Coronary artery (tissue), 2 donors: Measurements from ENCODE around the gene CCBE1.

ENCODE experiments used
- DNase-seq: peaks from one replicate; pipeline ENCODE4 v3.0.0-alpha.2; 2017; ENCODE audit warnings: low spot score
- H3K27ac ChIP-seq, 2 donors: fragments of 200-600 bp; sonication (generic); one replicate each; pipeline ENCODE4 v1.5.1; 2016 to 2019
- H3K4me3 ChIP-seq: fragments of 200-600 bp; sonication (generic); 2 replicates; pipeline ENCODE4 v1.5.1; 2016; ENCODE audit warnings: mild to moderate bottlenecking, moderate library complexity
- TF ChIP-seq, protein P1 (sequence below): fragments of 200-600 bp; sonication (generic); IDR thresholded peaks from one replicate; pipeline ENCODE4 v1.5.1; 2019; ENCODE audit warnings: antibody characterized with exemption

Gene CCBE1

DNA sequence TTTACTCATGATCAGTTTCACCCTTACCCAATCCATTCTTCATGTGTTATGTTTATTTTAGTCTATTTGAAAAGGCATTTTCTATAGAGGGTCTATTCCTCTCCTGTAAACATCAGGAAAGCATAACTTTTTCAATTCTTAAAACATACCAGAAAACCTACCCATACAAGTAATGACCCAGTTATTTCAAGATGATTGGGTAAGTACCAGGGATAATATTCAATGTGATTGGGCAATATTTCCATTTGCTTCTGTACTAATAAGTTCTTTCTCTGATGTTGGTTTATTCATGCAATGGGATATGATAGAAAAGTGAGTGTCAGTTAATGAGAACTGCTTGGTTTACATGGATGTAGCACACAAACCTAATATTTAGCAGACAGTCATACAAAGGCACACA is 87.6 kb downstream of the CCBE1 start:
- Histone ChIP-seq H3K4me3 (no peak overlapping the region), H3K27ac (no peak overlapping the region)
- TF ChIP-seq, protein P1, sequence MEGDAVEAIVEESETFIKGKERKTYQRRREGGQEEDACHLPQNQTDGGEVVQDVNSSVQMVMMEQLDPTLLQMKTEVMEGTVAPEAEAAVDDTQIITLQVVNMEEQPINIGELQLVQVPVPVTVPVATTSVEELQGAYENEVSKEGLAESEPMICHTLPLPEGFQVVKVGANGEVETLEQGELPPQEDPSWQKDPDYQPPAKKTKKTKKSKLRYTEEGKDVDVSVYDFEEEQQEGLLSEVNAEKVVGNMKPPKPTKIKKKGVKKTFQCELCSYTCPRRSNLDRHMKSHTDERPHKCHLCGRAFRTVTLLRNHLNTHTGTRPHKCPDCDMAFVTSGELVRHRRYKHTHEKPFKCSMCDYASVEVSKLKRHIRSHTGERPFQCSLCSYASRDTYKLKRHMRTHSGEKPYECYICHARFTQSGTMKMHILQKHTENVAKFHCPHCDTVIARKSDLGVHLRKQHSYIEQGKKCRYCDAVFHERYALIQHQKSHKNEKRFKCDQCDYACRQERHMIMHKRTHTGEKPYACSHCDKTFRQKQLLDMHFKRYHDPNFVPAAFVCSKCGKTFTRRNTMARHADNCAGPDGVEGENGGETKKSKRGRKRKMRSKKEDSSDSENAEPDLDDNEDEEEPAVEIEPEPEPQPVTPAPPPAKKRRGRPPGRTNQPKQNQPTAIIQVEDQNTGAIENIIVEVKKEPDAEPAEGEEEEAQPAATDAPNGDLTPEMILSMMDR, result no peak
- DNase-seq, result no peak

DNA sequence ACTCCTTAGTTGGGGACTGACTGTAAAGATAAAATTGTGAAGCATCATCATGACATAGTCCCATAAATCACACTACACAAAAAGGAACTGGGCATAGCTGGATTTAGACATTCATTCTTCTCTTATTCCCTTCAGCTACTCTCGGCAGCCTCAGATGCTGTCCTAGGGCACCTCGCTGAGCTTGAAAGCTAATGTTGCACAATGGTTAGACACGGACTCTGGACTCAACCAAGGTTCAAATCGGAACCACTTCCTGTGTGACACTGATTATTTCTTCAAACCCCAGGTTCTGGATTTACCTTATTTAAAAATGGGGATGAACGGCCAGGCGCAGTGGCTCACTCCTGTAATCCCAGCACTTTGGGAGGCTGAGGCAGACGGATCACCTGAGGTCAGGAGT is 89.8 kb downstream of the CCBE1 start:
- no peak for DNase-seq
- TF ChIP-seq, protein P1, result no peak
- H3K27ac ChIP-seq, result no peak overlapping the region
- H3K4me3 ChIP-seq, result no peak overlapping the region

DNA sequence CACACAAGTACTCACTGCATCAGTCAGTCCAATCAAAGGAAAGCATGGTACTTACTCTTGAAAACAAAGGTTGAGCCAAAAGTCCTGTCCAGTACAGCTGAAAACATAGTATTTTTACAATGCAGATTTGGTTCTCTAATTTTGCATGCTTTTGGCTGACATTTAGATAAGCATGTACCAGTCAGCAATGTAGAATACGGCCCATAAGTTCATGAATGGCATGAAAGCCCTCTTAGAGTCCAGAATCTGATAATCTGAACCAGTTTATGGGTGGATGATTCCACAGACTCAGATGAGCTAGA is 90.2 kb downstream of the CCBE1 start:
- Histone ChIP-seq H3K4me3 (no peak overlapping the region), H3K27ac (no peak overlapping the region)
- TF ChIP-seq, protein P1, result no peak
- no peak for DNase-seq

DNA sequence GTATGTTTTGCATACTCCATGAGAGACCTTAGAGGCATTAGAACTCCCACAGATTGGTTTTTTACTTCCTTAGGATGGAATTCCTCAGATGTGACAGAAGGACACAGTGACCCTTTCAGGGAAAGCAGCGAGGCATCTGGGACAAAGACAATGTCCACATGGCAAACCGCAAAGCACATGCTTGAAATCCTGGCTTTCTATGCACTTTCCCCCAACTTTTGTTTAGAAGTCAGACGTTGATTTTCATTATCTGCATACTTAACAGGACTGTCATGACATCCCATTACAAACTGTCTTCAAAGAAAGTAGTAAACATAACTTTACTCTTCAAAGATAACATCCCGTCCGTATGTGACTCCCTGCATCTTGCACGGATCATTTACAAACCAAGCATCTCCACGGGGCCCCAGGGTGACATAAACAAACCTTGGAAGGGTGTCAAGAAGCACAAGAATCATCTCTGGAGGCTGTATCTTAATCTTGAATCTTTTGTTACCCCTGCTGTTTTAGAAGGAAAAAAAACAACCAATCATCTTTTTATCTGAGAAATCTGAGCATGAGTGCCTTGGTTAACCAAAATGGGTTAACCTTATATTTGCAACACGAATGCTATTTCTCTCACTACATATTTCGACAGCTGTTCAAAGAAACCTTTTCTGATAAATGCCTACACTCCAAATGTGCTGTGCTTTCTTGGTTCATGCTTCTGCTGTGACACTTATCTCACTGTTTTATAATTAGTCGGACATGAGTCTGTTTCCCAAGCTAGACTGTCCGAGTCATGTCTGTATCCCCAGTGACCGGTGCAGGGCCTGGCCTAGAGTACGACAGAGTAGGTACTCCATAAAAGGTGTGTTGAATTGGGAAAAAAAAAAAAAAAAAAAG is 90.8 kb downstream of the CCBE1 start:
- H3K27ac ChIP-seq, result no peak overlapping the region
- DNase-seq, result no peak
- TF ChIP-seq, protein P1, result no peak

DNA sequence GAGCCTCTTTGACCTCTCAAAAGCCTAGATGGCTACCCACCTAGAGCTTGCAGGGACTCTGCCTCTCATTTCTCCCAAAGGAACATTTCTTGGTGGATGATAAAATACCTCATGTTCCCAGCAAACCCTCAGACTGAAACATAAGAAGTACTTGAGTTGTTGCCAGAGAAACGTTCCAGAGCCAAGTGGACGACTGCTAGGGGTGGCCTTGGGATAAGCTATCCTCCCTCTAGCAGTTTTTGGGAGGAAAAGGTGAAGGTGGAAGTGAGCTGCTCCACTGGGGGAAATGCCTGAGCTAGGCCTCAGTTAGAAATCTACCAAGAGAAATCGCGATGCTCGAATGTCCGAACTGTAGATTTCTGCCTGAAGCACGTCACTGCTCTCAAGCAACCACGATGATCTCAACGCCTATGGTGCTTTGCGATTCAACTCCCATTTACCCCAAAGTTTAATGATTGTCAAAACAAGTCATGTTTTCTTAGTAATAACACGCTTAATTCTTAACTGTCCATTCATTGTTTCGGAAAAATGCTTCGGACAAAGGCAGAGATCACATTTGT is 91.5 kb downstream of the CCBE1 start:
- H3K27ac ChIP-seq, result no peak overlapping the region
- no peak overlapping the region for H3K4me3 ChIP-seq
- DNase-seq, result no peak
- TF ChIP-seq, protein P1, result no peak

More for the DNA sequence above, 90.8 kb downstream of the CCBE1 start:
- H3K4me3 ChIP-seq, result no peak overlapping the region

DNA sequence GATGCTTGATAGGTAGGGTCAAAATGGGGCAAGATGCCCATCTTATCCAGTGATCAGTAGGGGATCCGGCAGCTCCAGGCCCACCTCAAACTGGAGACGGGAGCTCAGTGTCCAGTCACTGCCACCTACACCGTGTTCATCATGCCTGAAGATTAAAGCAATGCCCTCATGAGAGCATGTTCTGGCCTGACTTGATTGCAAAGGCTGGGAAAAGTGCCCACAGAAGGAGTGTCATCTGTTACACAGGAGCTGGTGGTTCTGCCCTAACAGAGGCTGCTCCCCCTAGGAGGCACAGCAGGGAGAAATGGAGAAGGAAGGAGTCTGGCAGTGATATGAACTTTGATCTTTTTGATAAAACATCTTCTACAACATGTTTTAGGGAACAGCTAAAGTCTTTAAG is 92.3 kb downstream of the CCBE1 start:
- no peak overlapping the region for H3K4me3 ChIP-seq
- TF ChIP-seq, protein P1, result no peak
- no peak overlapping the region for H3K27ac ChIP-seq
- DNase-seq, result no peak

DNA sequence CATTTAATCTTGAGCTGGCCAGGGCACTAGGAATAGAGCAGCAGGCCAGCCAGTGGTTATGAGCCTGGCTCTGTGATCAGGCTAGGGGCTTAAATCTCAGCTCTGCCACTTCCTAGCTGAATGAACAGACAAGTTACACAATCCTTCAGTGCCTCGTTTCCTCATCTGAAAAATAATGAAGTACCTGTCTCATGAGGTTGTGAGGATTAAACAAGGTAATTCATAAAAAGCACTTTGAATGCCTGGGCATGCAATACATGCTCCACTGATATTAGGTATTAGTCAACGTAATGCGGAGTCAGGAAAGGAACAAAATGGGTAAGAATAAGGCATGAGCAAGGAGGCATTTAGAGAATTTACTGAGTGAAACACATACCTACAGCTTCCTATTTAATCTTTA is 100.2 kb downstream of the CCBE1 start:
- no peak overlapping the region for H3K4me3 ChIP-seq
- no peak for DNase-seq
- TF ChIP-seq, protein P1, result no peak
- no peak overlapping the region for H3K27ac ChIP-seq
